Stimulated activated naive CD8-positive, alpha-beta T cell treated with anti-CD3 and anti-CD28 coated beads, Interleukin-15, Interleukin-2, amounts not matched to agents 100 ng/mL and 50 ng/mL, for 24 hours (primary cell): Measurements from ENCODE around the gene CCND3.

Experiments
- H3K27ac Mint-ChIP-seq: one replicate; pipeline ENCODE4 v1.8.0; 2021; ENCODE audit warnings: mild to moderate bottlenecking, mixed read lengths
- H3K27me3 Mint-ChIP-seq: one replicate; pipeline ENCODE4 v1.8.0; 2021; ENCODE audit warnings: mixed read lengths
- H3K36me3 Mint-ChIP-seq: one replicate; pipeline ENCODE4 v1.8.0; 2021; ENCODE audit warnings: low read depth, mixed read lengths
- H3K4me1 Mint-ChIP-seq: one replicate; pipeline ENCODE4 v1.8.0; 2021; ENCODE audit warnings: low read depth, mixed read lengths
- H3K4me3 Mint-ChIP-seq: one replicate; pipeline ENCODE4 v1.8.0; 2021; ENCODE audit warnings: mild to moderate bottlenecking, mixed read lengths
- H3K9me3 Mint-ChIP-seq: one replicate; pipeline ENCODE4 v1.8.0; 2021; ENCODE audit warnings: mixed read lengths

The CCND3 gene

GRCh38 chr6:41917528-41917927 is 24.1 kb downstream of the CCND3 start:
- no peak overlapping the region for H3K4me3 Mint-ChIP-seq

GRCh38 chr6:41914869-41915530 is 26.6 kb downstream of the CCND3 start:
- Mint-ChIP-seq H3K36me3 (peaks cover 39% of the 10 kb centered on the region), H3K27me3 (no peaks in the 10 kb centered on the region), H3K9me3 (no peaks in the 10 kb centered on the region), H3K4me1 (peaks cover 17% of the 10 kb centered on the region), H3K4me3 (no peak overlapping the region), H3K27ac (no peak overlapping the region)

More at GRCh38 chr6:41917528-41917927, 24.1 kb downstream of the CCND3 start:
- peaks cover 29% of the 10 kb centered on the region for H3K4me1 Mint-ChIP-seq
- peaks cover 34% of the 10 kb centered on the region for H3K36me3 Mint-ChIP-seq
- H3K27ac Mint-ChIP-seq, result peak overlapping the region; percentile 41
- no peaks in the 10 kb centered on the region for H3K27me3 Mint-ChIP-seq
- no peaks in the 10 kb centered on the region for H3K9me3 Mint-ChIP-seq

DNA sequence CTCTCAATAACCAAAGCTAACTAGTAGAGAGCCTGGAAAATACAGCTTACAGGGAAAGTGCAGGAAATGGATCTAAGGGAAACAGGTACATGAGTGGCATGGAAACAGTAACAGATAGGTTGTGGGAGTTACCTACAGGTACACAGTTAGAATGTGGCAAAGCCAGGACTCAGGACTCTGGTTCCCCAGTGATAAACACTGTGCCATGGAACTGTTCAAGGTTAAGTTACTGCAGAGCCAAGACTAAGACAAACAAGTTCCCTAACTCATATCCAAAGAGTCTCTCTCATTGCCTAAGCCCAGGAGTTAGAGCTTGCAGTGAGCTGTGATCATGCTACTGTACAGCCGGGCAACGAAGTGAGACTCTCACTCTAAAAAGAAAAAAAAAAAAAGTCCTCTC is 27.3 kb downstream of the CCND3 start:
- Mint-ChIP-seq H3K4me3 (no peak overlapping the region), H3K27ac (no peak overlapping the region), H3K27me3 (no peaks in the 10 kb centered on the region), H3K9me3 (no peaks in the 10 kb centered on the region), H3K4me1 (peaks cover 10% of the 10 kb centered on the region), H3K36me3 (peaks cover 39% of the 10 kb centered on the region)

DNA sequence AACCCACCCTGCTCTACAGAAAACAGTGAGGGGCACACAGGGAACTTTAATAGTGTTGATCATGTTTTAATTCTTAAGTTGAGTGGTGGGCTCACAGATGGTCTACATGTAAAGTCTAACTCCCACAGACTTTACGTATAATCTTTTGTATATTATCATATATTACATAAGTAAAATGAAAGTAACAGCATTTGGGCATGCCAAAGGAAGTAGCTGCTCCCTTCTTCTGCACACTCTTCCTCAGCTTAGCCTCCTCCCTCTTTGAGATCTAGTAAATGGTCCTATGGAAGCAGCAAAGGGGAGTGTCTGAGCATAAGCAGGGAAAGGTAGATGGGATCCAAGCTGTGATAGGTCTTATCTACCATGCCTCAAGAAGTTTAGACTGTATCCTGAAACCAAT is 31.9 kb downstream of the CCND3 start:
- Mint-ChIP-seq H3K36me3 (peaks cover 42% of the 10 kb centered on the region), H3K4me3 (no peak overlapping the region), H3K4me1 (no peaks in the 10 kb centered on the region), H3K27me3 (no peaks in the 10 kb centered on the region), H3K27ac (no peak overlapping the region), H3K9me3 (no peaks in the 10 kb centered on the region)

DNA sequence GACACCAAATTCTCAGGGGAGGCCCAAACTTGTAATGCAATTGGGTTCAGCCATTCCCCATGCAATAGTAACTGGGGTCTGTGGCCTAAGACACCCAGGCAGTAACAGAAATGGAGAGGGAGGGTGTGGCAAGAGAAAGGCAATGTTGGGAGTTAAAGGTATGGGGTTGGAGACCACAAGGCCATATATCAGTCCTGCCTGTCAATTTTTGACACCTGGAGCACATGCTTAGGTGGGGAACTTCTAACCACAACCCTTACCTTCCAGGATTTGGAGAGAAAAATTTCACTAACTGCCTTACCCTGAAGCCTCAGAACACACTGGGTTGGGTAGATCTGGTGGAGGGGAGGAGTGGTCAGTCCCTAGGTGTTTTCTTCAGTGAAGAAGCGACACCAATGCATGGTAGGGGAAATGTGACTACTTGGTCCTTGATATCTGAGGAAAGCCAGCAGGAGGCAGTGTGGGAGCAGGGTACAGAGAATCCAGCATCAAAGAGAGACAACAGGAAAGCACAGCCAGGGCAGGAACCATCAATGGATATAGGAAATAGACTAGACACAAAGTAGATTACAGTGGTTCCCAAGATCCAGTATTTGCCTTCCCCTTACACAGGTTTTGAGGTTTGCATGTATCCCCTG is 39.6 kb downstream of the CCND3 start:
- H3K36me3 Mint-ChIP-seq, result peaks cover 18% of the 10 kb centered on the region
- H3K4me3 Mint-ChIP-seq, result no peak overlapping the region
- no peaks in the 10 kb centered on the region for H3K27me3 Mint-ChIP-seq
- peaks cover 6% of the 10 kb centered on the region for H3K4me1 Mint-ChIP-seq
- no peak overlapping the region for H3K27ac Mint-ChIP-seq
- H3K9me3 Mint-ChIP-seq, result no peaks in the 10 kb centered on the region

DNA sequence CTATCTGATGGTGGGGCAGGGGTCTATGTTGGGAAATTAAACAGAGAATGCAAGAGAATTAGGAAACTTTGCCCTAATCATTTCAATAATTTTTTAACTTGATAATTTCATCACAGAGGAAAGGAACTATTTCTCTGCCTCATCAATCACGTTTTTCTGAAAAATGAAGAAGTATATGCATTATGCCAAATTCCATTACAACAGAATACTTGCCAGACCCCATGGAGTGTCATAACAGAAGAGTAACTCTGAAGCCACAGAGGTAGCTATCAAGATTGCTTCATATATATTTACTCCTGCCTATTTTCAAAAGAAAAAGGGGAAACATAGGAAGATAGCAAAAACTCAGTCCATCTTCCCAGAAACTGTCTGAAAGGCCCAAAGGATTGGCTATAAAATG is 40.7 kb downstream of the CCND3 start:
- H3K4me1 Mint-ChIP-seq, result peaks cover 12% of the 10 kb centered on the region
- peaks cover 12% of the 10 kb centered on the region for H3K36me3 Mint-ChIP-seq
- H3K27me3 Mint-ChIP-seq, result no peaks in the 10 kb centered on the region
- no peaks in the 10 kb centered on the region for H3K9me3 Mint-ChIP-seq
- no peak overlapping the region for H3K27ac Mint-ChIP-seq
- H3K4me3 Mint-ChIP-seq, result no peak overlapping the region

DNA sequence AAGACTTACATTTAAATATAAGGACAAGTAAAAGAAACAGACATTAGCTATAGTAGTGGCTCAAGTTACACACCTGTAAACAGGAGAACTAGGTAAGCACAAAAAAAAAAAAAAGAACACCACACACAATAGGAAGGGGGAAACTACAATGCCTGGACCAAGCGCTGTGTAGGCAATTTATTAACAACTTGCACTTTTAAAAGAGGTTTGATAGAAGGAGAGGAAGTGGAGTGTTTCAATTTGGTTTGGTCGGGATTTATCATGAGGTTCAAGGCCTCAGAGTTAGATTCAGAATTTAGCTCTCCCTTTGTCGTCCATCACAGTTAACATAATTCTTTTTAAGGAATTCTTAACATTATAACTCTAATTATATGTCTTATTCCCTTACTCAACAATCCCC is 45.3 kb downstream of the CCND3 start:
- Mint-ChIP-seq H3K27ac (peak overlapping the region; percentile 95), H3K9me3 (no peaks in the 10 kb centered on the region), H3K4me1 (peaks cover 10% of the 10 kb centered on the region), H3K4me3 (no peak overlapping the region), H3K36me3 (no peaks in the 10 kb centered on the region), H3K27me3 (no peaks in the 10 kb centered on the region)

GRCh38 chr6:41895300-41896233 is 46.0 kb downstream of the CCND3 start, which contains the start of gene USP49:
Gene USP49, minus strand, starts transcription at chr6:41895375. Its CDS starts 88,392 bp downstream, at chr6:41806983.
- Mint-ChIP-seq H3K36me3 (no peaks in the 10 kb centered on the region), H3K4me1 (peaks cover 10% of the 10 kb centered on the region), H3K4me3 (no peak within 1 kb of the TSS), H3K9me3 (no peaks in the 10 kb centered on the region), H3K27me3 (no peaks in the 10 kb centered on the region), H3K27ac (peak within 1 kb of the TSS; percentile 95)

- Mint-ChIP-seq H3K4me3 (no peak overlapping the region), H3K36me3 (no peaks in the 10 kb centered on the region), H3K27me3 (no peaks in the 10 kb centered on the region), H3K4me1 (peaks cover 10% of the 10 kb centered on the region), H3K9me3 (no peaks in the 10 kb centered on the region), H3K27ac (no peak overlapping the region)
Measured at GRCh38 chr6:41894366-41895299, 47.0 kb downstream of the CCND3 start.

DNA sequence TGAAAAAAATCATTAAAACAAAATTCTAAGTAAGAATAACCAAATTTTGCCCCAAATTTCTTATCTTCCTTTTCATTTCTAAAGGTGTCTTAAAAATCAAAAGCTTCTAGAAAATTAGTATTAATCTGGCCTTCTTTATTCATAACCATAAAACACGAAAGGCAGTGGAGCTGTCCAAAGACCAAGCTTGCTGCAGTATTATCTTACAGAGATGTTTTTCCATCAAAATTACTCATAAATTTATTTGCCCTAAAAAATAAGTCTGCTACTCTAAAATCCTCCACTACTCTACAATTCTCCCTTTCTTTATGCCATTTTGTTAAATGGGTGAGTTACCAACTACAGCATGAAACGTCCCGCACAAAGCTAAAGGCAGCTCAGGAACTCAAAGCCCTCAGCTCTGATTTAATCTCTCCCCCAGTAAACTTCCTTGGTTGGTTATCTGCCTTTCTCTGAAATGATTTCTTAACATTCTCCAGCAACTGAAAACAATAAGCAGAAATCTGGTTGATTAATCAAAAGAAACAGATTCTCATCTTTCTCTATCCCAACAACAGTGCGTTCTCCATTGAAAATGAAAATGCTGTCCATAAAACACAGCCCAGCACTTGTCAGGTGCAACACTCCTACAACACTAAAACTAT is 48.6 kb downstream of the CCND3 start:
- Mint-ChIP-seq H3K27ac (no peak overlapping the region), H3K36me3 (no peaks in the 10 kb centered on the region), H3K4me3 (no peak overlapping the region), H3K9me3 (no peaks in the 10 kb centered on the region), H3K4me1 (peaks cover 10% of the 10 kb centered on the region), H3K27me3 (no peaks in the 10 kb centered on the region)

DNA sequence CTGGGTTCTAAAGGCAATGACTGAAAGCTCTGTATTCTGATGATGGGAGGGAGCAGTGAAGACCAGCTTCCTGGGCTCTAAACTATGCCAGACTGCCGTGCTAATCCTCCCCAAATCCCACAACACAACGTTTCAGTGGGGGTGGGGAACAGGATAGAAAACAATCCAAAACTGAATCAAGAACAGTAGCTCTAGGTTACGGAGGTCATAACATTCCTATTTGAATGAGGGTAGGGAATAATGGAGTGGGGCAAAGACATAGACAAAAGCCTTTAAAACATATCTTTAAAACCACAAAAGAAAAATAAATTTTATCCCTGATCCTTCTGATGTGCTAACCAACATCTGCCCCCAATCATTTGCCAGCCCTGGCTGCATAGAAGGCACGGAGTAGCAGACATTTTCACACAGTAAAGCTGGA is 54.3 kb downstream of the CCND3 start:
- Mint-ChIP-seq H3K36me3 (no peaks in the 10 kb centered on the region), H3K9me3 (no peaks in the 10 kb centered on the region), H3K4me3 (no peak overlapping the region), H3K4me1 (no peaks in the 10 kb centered on the region), H3K27me3 (no peaks in the 10 kb centered on the region), H3K27ac (no peak overlapping the region)

DNA sequence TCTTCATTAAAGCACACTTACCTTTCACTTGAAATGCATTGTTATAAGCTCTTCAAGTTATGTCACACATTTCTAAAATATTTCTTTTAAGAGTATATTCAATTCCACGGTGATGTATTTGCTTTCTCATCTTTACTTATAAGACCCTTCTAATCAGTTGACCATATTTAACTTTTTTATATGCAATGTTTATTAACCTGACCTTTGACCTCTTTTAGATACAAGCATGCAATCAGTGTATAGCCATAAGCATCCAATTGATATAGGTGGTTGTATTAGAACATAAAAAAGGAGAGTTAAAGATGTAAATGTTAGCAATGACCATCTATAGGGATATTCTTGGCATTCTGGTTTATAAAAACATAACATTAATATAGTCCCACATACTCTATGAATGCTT is 55.7 kb downstream of the CCND3 start:
- Mint-ChIP-seq H3K27ac (no peak overlapping the region), H3K27me3 (no peaks in the 10 kb centered on the region), H3K9me3 (no peaks in the 10 kb centered on the region), H3K4me3 (no peak overlapping the region), H3K36me3 (no peaks in the 10 kb centered on the region), H3K4me1 (no peaks in the 10 kb centered on the region)

DNA sequence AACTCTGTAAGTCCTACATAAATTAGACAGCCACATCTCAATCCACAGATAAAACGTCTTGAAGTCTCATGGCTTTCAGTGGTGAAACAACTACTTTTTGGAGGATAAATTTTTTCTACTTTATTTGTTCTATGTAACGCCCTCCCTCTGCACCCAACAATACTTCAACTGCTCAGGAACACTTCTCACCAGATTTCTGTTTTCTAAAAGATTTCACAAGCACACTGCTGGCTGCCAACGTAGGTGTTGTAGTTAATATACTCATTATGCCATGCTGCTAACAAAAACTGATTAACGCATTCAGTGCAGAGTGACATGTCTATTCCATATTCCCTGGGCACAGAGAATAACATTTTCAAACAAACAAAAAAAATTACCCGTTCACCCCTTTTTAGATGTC is 56.7 kb downstream of the CCND3 start:
- no peaks in the 10 kb centered on the region for H3K9me3 Mint-ChIP-seq
- no peaks in the 10 kb centered on the region for H3K27me3 Mint-ChIP-seq
- H3K4me1 Mint-ChIP-seq, result no peaks in the 10 kb centered on the region
- no peak overlapping the region for H3K4me3 Mint-ChIP-seq
- H3K36me3 Mint-ChIP-seq, result no peaks in the 10 kb centered on the region
- no peak overlapping the region for H3K27ac Mint-ChIP-seq
